Measurements from ENCODE around the gene POLR3B.

GRCh38 chr12:106315523-106315922, 42.0 kb upstream of the POLR3B start:
- TF ChIP-seq CTCF (conservative IDR thresholded peaks at IDR 0.05) (no peak), ZFX (IDR thresholded peaks at IDR 0.05) (no peak)

Data from C4-2B (cell line).